Stimulated activated CD8-positive, alpha-beta memory T cell treated with anti-CD3 and anti-CD28 coated beads, Interleukin-4, amount 100 ng/mL, for 1 hour (primary cell): Measurements from ENCODE around the gene ZNF709.
"Not testable (repeated sequence)": the region's sequence is repeated elsewhere in the genome, so short reads cannot be mapped to it uniquely, and the experiment has no call there.

Experiments
- DNase-seq, 2 donors: peaks; one replicate each; pipeline ENCODE4 v3.0.0-alpha.2; 2020; ENCODE audit warnings: low read depth in 2 of 2, low spot score in 1 of 2

ZNF709 gene

GRCh38 chr19:12453495-12453894 lies 31.1 kb downstream of the ZNF709 start:
- no peak for DNase-seq

GRCh38 chr19:12450844-12451243 lies 33.8 kb downstream of the ZNF709 start:
- no peak for DNase-seq

DNA sequence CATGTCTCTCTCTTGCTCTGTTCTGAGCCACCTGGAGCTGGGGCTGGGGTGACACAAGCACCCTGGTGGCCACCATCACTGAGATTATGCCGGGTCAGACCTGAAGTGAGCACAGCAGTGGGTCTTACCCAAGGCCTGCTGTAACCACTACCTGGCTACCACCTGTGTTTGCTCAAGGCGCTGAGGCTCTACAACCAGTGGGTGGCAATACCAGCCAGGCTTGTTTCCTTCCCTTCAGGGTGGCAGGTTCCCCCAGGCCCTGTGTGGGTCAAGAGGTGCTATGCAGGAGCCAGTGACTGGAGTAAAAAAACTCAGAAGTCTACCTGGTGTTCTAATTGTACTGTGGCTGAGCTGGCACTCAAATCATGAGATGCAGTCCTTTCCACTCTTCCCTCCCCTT lies 35.8 kb downstream of the ZNF709 start:
- no peak for DNase-seq

- peak; percentile 96 to 97 for DNase-seq
Measured at GRCh38 chr19:12440541-12441316, 43.9 kb downstream of the ZNF709 start, which contains the start of gene ZNF443. Gene ZNF443, minus strand, starts transcription at chr19:12441021. Its CDS starts 107 bp downstream, at chr19:12440914.

- DNase-seq = peak in 1 of 2 donors; percentile 22
Measured at GRCh38 chr19:12439686-12440540, 44.7 kb downstream of the ZNF709 start.

GRCh38 chr19:12430726-12431299 lies 53.8 kb downstream of the ZNF709 start:
- not testable (repeated sequence) for DNase-seq

DNA sequence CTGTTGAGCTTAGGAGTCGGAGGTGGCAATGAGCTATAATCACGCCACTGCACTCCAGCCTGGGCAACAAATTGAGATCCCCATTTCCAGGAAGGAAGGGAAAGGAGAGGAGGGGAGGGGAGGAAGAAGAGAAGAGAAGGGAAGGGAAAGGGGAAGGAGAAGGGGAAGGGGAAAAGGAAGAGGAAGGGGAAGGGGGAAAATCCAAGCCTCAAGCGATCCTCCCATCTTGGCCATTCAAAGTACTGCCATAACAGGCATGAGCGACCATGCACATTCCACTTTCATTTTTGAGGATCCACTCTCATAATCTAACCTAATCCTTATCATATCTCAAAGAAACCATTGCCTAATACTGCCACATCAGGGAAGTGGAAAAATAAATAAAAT lies 58.7 kb downstream of the ZNF709 start:
- DNase-seq = no peak

- DNase-seq = no peak
Measured at GRCh38 chr19:12425236-12425887, 59.3 kb downstream of the ZNF709 start.

DNA sequence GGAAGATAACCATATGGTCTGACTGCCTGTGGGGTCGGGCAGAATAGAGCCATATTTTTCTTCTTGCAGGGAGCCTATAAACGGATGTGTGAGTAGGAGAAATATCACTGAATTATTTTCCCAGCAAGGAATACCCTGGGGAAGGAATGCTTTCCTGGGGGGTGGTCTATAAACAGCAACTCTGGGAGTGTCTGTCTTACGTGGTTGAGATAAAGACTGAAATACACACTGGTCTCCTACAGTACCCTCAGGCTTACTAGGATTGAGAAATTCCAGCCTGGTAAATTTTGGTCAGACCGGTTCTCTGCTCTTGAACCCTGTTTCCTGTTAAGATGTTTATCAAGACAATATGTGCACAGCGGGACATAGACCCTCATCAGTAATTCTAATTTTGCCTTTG lies 67.3 kb downstream of the ZNF709 start:
- DNase-seq = not testable (repeated sequence)

DNA sequence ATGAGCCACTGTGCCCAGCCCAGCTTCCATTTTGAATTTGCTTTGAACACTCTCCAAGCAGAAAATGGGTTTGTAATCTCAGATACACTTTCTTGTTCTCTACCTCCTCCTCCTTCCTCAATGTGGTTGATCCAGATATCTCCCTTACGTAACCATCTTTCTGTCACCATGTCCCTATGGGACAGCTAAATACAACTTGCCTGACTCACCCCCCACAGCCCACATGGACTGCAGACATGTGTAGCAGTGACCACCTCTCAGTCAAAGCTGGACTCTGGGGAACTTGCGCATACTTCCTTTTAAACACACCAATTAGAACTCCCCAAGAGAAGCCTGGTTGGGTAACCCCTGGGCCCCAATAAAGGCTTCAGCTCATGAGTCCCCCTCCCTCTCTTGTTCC lies 72.7 kb downstream of the ZNF709 start:
- no peak for DNase-seq
